22Rv1 (cell line): Measurements from ENCODE around the gene ZNF497.

ENCODE experiments used
- H3K27ac ChIP-seq: fragments of 450-650 bp; 2 replicates; pipeline ENCODE4 v1.5.1; 2017
- ZFX ChIP-seq: fragments of 450-650 bp; IDR thresholded peaks from 2 replicates; pipeline ENCODE4 v1.6.1; 2017; ENCODE audit warnings: antibody characterized with exemption, borderline replicate concordance
- TF ChIP-seq, protein P1 (sequence below): fragments of 450-650 bp; IDR thresholded peaks from 2 replicates; pipeline ENCODE4 v1.5.1; 2017; ENCODE audit warnings: mild to moderate bottlenecking

Gene ZNF497

DNA sequence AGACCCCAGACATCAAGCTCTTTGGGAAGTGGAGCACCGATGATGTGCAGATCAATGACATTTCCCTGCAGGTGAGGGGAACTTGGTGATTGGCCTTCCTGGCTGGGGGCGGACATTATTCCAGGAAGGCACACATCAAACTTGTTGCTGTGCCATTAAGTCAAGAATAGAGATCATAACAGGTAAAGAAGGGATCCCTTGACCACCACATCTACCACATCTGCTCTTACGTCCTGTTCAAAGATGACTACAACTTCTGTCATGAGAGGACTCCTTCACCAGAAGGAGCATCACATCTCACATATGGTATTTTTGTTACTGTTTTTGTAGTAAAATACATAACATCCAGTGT is 25.6 kb upstream of the ZNF497 start:
- no peak for TF ChIP-seq ZFX
- TF ChIP-seq, protein P1, sequence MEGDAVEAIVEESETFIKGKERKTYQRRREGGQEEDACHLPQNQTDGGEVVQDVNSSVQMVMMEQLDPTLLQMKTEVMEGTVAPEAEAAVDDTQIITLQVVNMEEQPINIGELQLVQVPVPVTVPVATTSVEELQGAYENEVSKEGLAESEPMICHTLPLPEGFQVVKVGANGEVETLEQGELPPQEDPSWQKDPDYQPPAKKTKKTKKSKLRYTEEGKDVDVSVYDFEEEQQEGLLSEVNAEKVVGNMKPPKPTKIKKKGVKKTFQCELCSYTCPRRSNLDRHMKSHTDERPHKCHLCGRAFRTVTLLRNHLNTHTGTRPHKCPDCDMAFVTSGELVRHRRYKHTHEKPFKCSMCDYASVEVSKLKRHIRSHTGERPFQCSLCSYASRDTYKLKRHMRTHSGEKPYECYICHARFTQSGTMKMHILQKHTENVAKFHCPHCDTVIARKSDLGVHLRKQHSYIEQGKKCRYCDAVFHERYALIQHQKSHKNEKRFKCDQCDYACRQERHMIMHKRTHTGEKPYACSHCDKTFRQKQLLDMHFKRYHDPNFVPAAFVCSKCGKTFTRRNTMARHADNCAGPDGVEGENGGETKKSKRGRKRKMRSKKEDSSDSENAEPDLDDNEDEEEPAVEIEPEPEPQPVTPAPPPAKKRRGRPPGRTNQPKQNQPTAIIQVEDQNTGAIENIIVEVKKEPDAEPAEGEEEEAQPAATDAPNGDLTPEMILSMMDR, result 0 out of 2 replicates have a peak, but pooled peaks have one; percentile 1
- H3K27ac ChIP-seq, result peak overlapping the region; percentile 98

DNA sequence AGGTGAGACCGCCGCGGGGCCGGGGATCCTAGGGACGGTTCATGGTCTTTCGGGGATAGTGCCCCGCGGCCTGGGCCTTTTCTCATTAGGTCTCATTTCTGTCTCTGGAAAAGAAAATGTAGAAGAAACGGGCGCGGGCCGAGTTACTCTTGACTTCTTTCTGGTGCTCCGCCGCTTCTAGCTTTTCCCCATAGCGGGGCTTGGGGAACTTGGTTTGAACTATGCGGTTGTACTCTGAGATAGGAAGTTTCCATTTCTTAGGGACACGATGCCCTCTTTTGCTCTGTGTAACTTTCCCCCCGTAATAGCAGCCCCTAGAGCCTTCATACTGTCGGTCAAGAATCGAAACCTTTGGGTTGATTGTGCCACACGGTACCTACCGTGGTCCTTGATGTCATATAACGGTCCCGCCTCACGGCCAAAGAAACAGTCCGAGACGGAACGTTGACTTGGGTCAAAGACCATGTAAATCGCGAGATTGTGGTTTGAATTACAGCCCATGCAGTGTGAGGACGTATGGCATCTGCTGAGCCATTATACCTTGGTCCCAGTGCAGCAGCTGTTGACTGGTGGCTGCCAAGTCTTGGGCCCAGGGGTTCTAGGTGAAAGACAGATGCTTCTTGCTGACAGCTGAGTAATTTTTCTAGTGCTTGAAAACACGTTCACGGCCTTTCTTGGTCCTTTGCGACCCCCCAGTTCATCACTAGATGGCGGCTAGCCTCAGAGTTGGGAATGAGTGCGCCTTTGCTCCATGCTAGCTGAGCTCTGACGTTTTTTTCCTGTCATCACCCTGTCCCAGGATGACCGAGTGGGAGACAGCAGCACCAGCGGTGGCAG is 25.0 kb upstream of the ZNF497 start:
- TF ChIP-seq ZFX, result no peak
- TF ChIP-seq, protein P1, result peak; percentile 17; the same call in 1 of the 2 replicates
- H3K27ac ChIP-seq, result peak overlapping the region; percentile 98

DNA sequence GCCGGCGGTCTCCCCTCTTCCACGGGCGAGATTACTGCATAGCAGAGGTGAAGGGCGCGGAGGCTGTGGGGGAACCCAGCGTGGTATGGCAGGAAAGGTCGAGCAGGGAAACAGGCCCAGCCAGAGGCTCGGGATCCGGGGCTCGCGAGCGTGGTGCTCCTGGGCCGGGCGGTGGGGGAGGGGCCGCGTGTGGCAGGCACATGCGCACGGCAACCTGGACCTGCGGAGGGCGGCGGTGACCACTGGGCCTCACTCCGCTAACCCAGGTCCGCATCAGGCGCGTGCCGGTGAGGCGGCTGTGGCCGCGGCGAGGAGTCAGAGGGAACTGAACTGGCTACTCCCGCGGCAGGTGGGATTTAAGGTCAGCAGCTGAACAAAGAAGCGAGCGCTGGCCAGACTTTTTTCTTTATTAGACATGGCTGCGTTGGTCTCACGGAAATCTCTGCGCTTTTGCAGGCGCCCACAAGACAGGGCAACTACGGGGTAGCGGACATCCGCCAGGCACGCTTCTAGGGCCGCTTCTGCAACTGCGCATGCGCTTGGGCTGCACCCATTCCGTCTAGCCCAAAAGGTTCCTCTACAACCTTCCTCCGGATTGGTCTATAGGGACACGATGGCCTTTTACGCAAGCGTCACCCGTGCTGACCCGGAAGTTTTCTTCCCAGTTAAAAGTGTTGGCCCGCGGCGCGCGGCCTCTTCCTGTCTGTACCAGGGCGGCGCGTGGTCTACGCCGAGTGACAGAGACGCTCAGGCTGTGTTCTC is 24.2 kb upstream of the ZNF497 start, which contains the start of gene RPS5:
RPS5 (plus strand) TSS at position 694 of the 762 bp plus-strand sequence. CDS start 869 bp downstream, outside the sequence.
- peak within 1 kb of the TSS; percentile 98 for H3K27ac ChIP-seq
- no peak for TF ChIP-seq ZFX
- TF ChIP-seq, protein P1, result no peak

DNA sequence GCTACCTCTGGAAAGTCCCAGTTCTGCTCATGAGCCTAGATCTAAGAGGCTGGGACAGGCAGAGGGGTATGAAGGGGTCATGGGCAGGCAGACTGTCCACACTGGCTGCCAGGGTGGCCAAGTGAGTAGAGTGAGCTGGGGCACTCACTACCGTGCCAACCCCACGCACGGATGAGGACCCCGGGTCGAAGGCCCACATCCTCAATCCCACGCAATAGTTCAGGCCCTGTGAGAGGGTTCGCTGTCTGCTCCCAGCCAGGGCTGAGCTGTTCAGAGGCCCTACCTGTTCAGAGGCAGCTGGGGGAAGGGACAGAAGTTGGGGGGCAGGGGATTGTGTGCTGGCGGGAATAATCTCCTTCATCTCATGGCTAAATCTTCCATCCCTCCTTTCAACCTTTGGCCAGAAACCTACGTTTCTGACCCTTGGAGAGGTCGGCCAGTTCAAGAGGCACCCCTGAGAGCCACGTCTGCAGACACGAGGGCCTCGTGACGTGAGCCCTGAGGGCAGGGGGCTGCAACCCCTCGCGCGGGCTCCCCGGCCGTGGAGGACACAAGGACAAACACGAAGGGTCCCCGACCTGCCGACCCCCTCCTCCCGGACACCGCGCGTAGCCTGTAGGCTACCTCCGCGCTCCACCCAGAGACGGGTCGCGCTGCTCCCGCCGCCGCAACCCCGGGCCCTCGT is 23.5 kb upstream of the ZNF497 start:
- TF ChIP-seq ZFX, result no peak
- TF ChIP-seq, protein P1, result no peak
- H3K27ac ChIP-seq, result peak overlapping the region; percentile 98

DNA sequence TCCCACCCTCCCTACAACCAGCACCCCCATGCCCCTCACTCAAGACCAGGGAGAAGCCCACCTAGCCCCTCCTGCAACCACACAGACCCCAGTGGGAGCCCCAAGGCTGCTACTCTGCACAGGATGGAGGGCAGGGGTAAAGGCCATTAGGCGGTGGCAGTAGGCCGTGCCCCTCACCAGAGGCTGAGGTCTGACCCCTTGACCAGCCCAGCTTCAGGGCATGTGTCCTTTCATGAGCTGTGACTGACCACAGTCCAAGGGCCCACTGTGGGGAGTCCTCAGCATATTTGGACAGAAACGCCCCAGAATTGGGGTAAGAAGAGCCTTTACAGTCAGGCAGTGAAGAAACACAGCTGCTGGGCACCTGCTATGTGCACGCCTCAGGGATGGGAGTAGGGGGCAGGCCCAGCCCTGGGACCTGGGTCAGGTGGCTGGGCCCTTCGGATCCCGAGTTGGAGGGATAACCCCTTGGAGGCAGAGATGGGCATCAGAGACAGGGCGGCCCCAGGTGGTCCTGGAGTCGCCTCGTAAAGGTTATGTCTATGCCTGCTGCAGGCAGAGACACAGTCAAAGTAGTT is 22.9 kb upstream of the ZNF497 start:
- H3K27ac ChIP-seq, result peak overlapping the region; percentile 98
- TF ChIP-seq ZFX, result no peak
- TF ChIP-seq, protein P1, result no peak

DNA sequence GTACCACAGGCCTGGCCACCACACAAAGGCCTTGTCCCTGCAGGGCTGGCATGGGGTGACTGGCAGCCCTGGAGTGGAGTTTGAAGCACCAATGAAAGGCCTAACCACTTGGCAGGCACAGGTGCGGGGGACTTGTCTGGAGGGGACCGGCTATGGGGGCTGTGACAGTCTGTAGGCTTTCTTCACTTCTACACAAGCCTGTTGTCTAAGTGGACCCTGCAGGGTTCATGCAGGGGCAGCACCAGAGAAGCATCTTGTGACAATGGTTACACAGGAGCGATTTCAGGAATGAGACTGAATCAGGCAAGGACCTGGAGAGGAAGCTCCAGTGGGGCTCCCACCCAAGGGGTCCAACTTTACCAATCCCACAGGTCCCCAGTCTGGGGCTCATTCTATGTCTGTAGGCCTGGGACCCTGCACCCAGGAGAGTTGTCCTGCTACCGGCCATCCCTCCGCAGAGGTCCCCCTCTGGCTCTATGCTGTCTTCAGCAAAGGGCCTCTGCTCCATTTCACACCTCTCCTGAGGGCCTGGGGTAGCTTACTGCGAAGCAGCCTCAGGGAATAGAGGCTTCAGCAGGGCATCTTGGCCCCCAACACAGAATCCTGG is 20.5 kb upstream of the ZNF497 start:
- TF ChIP-seq ZFX, result no peak
- TF ChIP-seq, protein P1, result no peak
- peak overlapping the region; percentile 88; the same call in 1 of the 2 replicates for H3K27ac ChIP-seq
